GM18909 (cell line): ENCODE results near the gene CBLIF.
"Not testable (repeated sequence)": the region's sequence is repeated elsewhere in the genome, so short reads cannot be mapped to it uniquely, and the experiment has no call there.

Experiments
- ATAC-seq: cut with Tn5 transposase; IDR thresholded peaks from one replicate; pipeline ENCODE4 v1.9.1; 2021; ENCODE audit warnings: mild to moderate bottlenecking; ENCODE audit not compliant: unreplicated experiment, poor library complexity

CBLIF gene

DNA sequence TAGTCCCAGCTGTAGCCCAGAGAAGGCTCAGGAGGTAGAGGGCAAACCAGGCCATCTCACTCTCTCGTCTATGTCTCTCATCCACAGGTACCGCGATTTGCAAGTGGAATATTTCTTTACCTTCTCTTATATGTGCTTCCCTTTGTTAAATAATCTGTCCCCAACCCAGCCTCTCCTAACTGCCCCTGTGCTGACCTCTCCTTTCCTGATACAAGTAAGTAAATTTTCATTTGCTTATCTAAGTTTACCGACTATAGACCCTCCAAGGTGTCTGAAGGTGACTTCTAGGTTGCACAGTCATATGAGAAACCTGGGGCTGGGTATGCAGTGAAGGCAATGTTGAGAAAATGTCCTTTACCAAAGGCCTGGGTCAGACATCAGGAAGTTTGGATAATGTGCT lies at the start of gene CBLIF:
Gene CBLIF (minus strand): TSS at position 101 of the 400 bp plus-strand sequence. CDS start 46 bp downstream, at position 55.
- ATAC-seq, result no peak

DNA sequence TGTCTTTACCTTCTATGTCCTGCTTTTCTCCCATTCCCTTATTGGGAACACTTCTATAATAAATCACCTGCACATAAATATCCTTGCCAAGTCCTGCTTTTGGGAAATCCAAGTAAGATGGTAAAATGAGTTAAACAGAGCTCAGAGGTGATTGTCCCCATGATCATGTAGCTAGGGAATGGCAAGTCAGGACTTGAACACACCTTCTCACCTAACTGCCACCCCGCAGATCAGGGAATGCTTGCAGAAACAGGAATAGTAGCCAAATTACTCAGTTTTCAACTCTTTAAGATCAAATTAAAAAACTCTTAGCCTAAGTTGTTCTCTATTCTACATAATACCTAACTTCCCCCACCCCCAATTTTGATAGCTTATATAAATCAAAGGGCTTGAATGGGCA lies 49.3 kb upstream of the CBLIF start:
- no peak for ATAC-seq

DNA sequence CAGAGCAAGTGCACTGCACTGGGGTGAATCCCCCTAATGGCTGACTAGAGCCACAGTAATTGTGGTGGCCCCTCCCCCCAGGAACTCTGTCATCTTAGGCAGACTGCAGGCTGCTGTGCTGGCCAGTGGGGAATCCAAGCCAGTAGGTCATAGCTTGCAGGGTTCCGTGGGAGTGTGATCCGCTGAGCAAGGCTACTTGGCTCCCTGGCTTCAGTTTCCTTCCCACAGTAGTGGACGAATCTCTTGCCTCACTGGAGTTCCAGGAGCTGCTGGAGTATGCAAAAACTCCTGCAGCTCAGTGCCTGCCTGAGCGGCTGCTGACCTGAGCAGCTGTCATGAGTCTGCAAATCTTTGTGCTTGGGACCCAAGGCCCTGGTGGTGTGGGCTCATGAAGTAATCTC lies 46.5 kb upstream of the CBLIF start:
- ATAC-seq, result no peak

DNA sequence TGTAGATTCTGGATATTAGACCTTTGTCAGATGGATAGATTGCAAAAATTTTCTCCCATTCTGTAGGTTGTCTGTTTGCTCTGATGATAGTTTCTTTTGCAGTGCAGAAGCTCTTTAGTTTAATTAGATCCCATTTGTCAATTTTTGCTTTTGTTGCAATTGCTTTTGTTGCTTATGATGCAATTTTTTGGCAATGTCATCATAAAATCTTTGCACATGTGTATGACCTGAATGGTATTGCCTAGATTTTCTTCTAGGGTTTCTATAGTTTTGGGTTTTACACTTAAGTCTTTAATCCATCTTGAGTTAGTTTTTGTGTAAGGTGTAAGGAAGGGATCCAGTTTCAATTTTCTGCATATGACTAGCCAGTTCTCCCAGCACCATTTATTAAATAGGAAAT lies 41.9 kb upstream of the CBLIF start:
- ATAC-seq, result not testable (repeated sequence)

DNA sequence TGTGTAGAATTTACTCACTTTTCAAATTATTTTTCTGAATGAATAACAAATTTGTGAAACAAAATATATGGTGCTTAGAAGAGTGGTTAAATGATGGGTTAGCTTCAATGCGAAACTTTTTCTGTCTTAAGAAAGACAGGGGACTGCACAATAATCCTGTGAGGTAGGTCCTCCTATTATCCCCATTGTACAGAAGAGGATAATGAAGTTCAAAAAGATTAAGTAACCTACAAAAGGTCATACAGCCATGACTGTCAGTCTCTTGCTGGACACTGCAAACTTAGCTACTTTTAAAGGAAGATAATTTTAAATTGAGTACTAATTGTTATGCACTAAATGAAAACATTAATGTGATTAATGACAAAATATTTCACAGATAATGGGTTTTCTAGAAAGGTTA lies 38.3 kb upstream of the CBLIF start:
- ATAC-seq, result no peak

DNA sequence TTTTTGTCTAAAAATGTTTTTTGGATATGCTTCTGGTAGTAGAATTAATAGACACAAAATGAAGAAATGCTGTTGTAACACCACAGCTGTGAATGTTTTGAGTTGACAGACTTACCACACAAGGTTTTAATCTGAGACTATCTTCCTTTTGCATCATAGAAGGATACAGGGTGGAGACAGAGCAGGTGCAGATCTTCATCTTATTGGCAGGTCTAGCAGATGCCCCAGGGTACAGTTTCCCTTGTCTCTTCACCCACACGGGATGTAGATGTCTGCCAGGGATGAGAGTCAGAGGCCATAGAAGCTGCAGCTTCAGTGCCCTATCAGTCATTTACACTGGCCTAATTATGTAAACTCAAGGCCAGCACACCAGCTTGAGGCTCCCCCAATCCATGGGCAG lies 34.3 kb upstream of the CBLIF start:
- ATAC-seq, result no peak

DNA sequence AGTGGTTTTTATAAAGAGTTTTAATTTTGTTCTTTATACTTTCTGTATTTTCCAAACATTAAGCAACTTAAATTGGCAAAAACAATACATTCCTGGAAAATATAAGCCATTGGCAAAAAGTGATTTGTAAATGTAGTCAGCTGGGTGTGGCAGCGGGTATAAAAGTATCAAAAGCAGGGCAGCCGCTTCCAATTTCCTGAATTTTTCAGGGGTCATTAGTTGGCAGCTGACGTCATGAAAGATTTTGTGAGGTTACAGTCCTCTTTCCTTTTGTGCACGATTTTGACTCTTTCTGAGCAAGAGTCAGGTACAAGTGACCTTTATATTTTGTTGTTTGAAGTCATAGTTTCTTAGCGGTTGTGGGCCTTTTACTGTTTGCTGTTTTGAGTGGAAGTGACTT lies 33.3 kb upstream of the CBLIF start, which contains the start of gene OOSP3:
Gene OOSP3 (plus strand): TSS at position 208 of the 400 bp plus-strand sequence. CDS start 27 bp downstream, at position 235.
- no peak for ATAC-seq

DNA sequence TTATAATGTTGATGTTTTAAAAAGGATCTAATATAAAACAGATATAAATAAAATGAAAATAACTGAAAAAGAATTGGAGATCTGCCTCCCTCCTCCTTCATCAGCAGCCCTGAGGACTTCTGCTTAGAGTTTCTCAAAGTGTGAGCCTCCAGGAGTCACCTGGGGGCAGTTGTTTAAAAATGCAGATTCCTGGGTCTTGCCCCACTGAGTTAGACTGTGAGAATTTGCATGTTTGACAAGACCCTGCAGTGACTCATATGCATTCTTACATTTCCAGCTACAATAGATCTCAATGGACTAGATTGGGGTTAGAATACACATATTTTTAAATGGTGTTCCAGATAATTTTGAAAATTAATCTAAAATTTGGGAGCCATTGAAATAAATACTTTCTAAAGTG lies 32.5 kb upstream of the CBLIF start:
- ATAC-seq, result no peak

DNA sequence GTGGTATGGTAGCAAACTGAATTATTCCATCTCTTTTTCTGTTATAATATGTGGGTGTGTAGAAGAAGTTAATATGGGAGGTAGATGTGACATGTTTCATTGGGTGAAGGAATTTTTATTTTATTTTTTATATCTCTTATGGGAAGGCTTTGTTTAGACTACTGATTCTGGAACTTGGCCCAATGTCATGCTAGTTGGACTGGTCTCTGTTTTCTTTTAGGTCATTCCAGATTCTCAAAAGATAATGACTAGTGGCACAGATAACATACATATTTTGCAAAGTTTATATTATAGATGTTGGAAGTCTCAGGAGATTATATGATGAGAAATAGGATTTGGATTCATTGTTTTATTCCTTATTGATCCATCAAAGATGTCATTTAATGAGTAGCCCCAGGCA lies 32.0 kb upstream of the CBLIF start:
- no peak for ATAC-seq

DNA sequence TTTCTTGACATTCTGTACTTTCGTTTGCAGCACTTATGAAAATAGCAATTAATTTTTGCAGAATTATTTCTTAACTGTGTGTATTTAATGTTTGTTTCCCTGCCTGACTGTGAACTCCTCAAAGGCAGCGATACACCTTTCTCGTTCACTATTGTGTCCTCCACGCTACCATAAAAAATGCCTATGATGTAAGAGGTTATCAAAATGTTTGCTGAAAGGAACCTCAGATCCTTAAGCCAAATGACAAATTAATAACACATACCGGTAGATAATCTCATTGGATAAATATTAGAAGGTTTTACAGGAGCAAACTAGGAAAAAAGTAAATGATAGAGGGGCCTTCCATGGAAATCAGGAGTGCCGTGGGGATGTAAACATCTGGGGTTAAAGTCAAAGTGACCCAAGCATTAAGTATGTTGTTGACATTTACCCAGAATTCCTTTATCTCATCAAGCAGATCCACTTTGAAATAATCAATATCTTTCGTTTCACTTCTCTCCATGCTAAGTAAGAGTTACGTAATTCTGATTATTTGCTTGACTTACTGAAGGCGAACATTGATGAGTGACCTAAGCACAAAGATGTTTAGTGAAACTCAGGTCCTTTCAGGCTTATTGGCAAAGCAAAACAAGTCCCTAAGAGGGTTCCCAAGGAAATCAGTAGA lies 30.7 kb upstream of the CBLIF start:
- ATAC-seq, result no peak

DNA sequence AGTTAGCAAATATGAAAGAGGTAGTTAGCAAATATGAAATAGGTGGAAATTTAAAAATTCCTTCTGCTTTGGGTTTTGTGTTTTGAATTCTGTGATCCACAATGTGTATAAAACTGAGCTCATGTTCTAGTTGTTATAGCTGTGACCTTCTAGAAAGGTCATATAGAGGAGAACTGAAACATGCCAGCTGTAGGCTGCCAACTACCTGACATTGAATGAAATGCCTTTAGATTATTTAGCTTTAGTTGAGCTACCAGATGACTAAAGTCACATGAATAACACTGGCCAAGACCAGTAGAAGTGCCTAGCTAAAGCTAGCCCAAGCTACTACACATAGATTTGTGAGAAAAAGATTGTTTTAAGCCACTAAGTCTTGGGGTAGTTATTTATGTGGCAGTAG lies 26.8 kb upstream of the CBLIF start:
- ATAC-seq, result no peak

DNA sequence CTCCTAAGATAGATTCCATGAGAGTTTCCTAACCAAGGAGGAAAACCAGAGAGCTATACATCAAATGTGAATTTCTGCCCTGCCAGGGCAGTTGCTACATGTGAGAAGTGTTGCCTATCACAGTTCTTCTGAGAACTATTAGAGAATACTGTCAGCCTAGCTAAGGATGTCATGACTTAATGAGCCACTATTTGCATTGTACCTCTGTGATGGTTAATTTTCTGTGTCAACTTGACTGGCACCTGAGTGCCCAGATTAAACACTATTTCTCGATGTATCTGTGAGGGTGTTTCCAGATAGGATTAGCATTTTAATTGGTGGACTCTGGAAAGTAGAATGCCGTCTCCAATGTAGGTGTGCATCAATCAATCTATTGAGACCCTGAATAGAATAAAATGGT lies 22.6 kb upstream of the CBLIF start:
- ATAC-seq, result no peak

DNA sequence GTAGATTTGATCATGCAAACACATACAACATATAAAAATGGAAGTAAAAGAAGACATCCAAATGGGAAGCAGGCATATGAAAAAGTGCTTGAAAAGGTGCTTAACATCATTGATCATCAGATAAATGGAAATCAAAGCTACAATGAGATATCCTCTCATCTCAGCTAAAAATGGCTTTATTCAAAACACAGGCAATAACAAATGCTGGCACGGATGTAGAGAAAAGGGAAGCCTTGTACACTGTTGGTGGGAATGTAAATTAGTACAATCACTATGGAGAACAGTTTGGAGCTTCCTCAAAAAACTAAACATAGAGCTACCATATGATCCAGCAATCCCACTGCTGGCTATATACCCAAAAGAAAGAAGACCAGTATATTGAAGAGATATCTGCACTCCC lies 21.5 kb upstream of the CBLIF start:
- ATAC-seq, result no peak

DNA sequence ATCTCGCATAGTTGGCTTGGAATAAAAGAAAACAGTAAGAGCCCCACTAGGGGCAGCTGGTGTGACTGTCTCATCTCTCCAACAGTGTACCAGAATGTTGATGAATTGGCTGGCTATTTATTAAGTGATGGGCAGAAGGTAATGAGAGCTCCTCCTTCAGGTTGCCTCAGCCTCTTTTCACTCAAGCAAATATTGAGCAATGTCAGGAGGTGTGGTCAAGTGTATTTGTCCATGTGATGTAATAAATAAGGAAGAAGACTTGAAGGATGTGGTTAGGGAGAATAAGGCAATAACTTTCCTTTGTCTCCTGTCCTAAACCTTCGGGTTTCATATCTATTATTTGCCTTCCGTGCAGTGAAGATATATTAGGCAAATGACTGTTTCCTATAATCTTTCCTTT lies 21.1 kb upstream of the CBLIF start, which contains the start of gene TCN1:
Gene TCN1 (minus strand): TSS at position 91 of the 400 bp plus-strand sequence. CDS start 17 bp downstream, at position 74.
- no peak for ATAC-seq

DNA sequence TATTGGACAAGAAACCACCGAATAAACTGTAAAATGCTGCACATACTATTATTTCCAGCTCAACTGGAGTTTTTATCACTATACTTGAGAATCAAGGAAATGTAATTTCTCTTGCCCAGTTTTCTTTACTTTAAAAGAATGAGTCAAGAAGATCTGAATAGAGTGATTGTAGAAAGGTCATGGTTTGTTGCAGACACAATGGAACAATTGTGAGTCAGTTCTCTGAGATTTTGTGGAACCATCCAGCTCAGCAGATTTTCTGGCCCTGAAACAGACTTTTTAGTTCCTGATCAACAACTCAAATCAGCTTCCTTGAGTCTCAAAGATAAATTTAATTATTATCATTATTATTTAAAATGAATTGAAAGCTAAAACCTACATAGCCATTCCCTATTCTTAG lies 19.7 kb upstream of the CBLIF start:
- no peak for ATAC-seq

DNA sequence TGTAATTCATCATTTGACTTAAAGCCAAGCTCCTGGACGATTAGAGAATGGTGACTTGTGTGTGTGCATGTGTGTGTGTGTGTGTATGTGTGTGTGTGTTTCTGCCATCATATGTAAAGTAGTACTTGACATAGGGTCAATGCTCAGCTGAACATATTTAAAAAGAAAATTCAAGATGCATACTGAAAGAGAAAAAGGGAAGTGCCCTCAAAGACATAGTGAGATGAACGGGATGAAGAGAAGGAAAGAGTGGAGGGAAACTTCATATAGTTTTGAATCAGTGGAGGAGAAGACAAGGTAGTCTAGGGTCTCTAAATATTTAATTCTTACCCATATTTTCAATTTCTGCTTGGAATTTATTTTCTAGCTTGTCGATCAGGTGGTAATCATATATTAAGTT lies 17.0 kb upstream of the CBLIF start:
- ATAC-seq, result no peak

DNA sequence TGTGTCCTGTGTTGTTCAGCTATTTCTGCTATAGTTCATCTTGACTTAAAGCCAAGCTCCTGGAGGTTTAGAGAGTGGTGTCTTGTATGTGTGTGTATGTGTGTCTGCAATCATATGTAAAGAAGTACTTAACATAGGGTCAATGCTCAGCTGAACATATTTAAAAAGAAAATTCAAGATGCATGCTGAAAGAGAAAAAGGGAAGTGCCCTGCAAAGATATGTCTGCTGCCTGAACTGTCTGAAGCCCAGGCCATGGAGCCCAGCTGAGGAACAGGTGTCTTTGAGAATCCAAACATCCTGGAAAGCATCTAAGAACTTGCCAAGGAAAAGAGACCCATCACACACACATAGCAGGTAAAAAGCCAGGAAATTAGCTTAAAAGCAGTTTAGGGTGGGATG lies 14.4 kb upstream of the CBLIF start:
- no peak for ATAC-seq

DNA sequence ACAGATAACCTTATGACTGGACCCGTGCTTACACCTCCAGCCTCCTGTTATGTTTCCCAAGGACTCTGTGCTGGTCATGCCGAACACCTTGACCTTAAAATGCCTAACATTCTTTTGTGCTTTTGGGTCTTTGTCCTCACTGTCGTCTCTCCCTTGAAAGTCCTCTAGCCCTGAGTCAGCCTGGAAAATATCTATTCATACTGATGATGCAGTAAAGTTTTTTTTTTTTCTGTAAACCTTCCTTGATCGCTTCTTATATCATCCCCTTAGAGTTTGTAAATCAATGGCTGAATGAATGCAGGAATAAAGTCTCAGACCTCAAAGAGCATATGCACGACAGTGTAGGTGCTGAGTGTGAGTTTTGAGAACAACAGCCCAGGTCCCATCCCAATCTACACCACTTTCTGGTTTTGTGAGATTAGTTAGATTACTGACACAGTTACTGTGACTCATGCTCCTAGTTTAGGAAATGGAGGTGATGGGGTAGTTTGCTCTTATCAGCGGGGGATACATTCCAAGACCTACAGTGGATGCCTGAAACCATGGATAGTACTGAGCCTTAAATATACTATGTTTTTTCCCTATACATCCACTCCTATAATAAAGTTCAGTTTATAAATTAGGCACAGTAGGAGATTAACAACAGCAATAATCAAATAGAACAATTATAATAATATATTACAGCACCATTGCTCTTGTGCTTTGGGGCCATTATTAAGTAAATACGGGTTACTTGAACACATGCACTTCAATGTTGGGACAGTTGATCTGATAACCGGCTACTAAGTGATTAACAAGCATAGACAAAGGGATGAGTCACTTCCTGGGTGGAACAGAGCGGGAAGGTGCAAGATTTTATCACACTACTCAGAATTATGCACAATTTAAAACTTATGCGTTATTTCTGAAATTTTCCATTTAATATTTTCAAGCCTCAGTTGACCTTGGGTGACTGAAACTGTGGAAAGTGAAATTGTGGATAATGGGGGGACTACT lies 12.4 kb upstream of the CBLIF start:
- ATAC-seq, result no peak

DNA sequence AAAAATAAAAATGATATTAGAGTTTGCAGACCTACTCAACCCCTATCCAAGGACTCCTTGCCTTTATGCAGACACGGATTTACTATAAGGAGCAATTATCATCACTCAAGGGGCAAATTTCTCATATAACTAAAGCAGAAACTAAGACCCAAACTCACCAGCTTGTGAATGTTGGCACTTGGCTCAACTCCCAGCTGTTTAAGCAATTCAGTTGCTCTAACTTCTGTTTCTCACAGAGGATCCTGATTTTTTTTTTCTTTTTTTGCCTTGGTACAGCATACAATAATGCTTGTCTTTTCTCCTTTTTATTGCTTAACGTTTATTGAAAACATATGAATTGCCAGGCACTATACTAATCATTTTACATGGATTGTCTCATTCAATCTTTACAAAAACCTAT lies 9.6 kb upstream of the CBLIF start:
- ATAC-seq, result no peak

DNA sequence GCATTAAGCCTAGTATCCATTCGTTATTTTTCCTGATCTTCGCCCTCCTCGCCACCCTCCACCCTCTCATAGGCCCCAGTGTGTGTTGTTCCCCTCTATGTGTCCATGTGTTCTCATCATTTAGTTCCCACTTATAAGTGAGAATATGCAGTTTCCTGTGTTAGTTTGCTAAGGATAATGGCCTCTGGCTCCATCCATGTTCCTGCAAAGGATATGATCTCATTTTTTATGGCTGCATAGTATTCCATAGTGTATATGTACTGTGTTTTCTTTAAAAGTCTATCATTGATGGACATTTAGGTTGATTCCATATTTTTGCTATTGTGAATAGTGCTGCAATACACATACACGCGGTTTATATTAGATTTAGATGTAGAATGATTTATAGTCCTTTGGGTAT lies 6.1 kb upstream of the CBLIF start:
- not testable (repeated sequence) for ATAC-seq

DNA sequence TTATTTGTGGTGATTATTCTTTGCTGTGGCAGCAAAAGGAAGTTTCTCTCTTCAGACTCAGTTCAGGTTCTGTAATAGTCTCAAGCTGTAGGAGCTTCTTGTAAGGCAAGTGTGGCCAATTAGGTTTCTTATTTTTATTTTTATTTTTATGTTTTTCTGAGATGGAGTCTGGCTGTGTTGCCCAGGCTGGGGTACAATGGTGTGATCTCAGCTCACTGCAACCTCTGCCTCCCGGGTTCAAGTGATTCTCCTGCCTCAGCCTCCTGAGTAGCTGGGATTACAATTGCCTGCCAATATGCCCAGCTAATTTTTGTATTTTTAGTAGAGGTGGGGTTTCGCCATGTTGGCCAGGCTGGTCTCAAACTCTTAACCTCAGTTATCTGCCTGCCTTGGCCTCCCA lies 4.3 kb upstream of the CBLIF start:
- not testable (repeated sequence) for ATAC-seq
